ENCODE measurements around the gene RNMT. TPM values are rescaled to one million over a fixed set of nuclear protein-coding genes. Genes with fewer than 3 reads are reported as not detected.
A peak's percentile ranks its signal among the peaks of the same experiment; 100 is the strongest.

Gene RNMT
- total RNA-seq, 1 experiment from 2014 or later: 48.8 TPM

DNA sequence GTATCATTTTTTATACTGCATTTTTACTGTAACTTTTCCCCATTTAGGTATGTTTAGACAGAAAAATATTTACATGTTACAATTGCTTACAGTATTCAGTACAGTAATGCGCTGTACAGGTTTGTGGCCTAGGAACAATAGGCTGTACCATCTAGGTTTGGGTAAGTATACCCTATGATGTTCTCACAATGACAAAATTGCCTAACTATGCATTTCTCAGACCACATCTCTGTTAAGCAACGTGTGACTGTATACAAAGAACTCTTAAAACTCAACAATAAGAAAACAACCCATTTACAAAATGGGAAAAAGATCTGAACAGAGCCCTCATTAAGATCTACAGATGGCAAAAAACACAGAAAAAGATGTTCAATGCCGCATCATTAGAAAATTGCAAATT lies 29.5 kb upstream of the RNMT start:
- Histone ChIP-seq H3K9me3 (ENCODE audit: insufficient read depth, low read depth) (peaks cover 7% of the 10 kb centered on the region; the same call in 1 of the 2 replicates), H3K27me3 (ENCODE audit: insufficient read depth, low read depth) (no peaks in the 10 kb centered on the region), H3K4me2 (no peak overlapping the region), H3K9me2 (ENCODE audit: insufficient read depth) (no peaks in the 10 kb centered on the region), H4K20me1 (ENCODE audit: insufficient read depth) (no peaks in the 10 kb centered on the region; the same call in 1 of the 2 replicates), H3K79me2 (ENCODE audit: low read depth) (peaks cover 70% of the 10 kb centered on the region), H3F3A (ENCODE audit: insufficient read depth, low read depth) (no peaks in the 10 kb centered on the region; the same call in 1 of the 2 replicates), H3K27ac (no peak overlapping the region), H3K4me3 (no peak overlapping the region), H3K36me3 (ENCODE audit: low read depth) (no peaks in the 10 kb centered on the region; the same call in 1 of the 2 replicates), H2AFZ (no peak overlapping the region), H3K4me1 (replicated peaks; ENCODE audit: insufficient read depth) (no peaks in the 10 kb centered on the region)
- CTCF ChIA-PET: no interaction called here
- POLR2A ChIA-PET (ENCODE audit: unreplicated experiment): no interaction called here
- TF ChIP-seq, protein P1, sequence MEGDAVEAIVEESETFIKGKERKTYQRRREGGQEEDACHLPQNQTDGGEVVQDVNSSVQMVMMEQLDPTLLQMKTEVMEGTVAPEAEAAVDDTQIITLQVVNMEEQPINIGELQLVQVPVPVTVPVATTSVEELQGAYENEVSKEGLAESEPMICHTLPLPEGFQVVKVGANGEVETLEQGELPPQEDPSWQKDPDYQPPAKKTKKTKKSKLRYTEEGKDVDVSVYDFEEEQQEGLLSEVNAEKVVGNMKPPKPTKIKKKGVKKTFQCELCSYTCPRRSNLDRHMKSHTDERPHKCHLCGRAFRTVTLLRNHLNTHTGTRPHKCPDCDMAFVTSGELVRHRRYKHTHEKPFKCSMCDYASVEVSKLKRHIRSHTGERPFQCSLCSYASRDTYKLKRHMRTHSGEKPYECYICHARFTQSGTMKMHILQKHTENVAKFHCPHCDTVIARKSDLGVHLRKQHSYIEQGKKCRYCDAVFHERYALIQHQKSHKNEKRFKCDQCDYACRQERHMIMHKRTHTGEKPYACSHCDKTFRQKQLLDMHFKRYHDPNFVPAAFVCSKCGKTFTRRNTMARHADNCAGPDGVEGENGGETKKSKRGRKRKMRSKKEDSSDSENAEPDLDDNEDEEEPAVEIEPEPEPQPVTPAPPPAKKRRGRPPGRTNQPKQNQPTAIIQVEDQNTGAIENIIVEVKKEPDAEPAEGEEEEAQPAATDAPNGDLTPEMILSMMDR (conservative IDR thresholded peaks at IDR 0.05): no peak
- TF ChIP-seq EZH2 (IDR thresholded peaks at IDR 0.05; ENCODE audit: low read depth): no peak
- DNase-seq: no peak
- no TSS peak for BruUV-seq (replicated peaks)
- intact Hi-C loops (cut with micrococcal nuclease; ENCODE audit: unreplicated experiment): no loop called here

- intact Hi-C loops (cut with micrococcal nuclease; ENCODE audit: unreplicated experiment): no loop called here
- POLR2A ChIA-PET (ENCODE audit: unreplicated experiment): no interaction called here
- no peak for TF ChIP-seq EZH2 (IDR thresholded peaks at IDR 0.05; ENCODE audit: low read depth)
- TF ChIP-seq, protein P1 (conservative IDR thresholded peaks at IDR 0.05): no peak
Measured at GRCh38 chr18:13700153-13700552, 26.3 kb upstream of the RNMT start.

DNA sequence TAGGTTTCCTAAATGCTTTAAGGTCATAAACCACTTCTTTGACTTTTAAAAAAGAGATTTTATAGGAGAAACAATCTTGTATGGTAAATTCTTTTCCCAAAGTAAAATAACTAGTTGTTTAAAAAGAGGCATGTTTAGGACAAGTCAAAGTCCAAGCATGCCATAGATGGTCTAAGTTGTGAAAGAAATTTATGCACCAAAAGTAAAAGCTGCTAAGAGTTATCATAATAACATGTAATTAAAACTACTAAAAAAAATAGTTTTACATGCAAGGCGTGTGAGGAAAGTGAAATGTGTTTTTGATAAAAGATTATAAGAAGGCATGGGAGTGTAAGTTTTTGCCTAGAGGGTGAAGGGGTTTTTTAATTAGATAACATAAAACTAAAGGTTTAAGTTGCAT lies 22.6 kb upstream of the RNMT start:
- Histone ChIP-seq H3K9me3 (ENCODE audit: insufficient read depth, low read depth) (peaks cover 28% of the 10 kb centered on the region; the same call in 1 of the 2 replicates), H3K9me2 (ENCODE audit: insufficient read depth) (no peaks in the 10 kb centered on the region), H3K36me3 (ENCODE audit: low read depth) (peaks cover 7% of the 10 kb centered on the region; the same call in 1 of the 2 replicates), H3K4me2 (no peak overlapping the region), H2AFZ (no peak overlapping the region), H4K20me1 (ENCODE audit: insufficient read depth) (no peaks in the 10 kb centered on the region), H3K79me2 (ENCODE audit: low read depth) (peaks cover 77% of the 10 kb centered on the region), H3K27ac (no peak overlapping the region), H3K27me3 (ENCODE audit: insufficient read depth, low read depth) (no peaks in the 10 kb centered on the region), H3K4me1 (replicated peaks; ENCODE audit: insufficient read depth) (no peaks in the 10 kb centered on the region), H3F3A (ENCODE audit: insufficient read depth, low read depth) (no peaks in the 10 kb centered on the region; the same call in 1 of the 2 replicates), H3K4me3 (no peak overlapping the region)
- ChIA-PET CTCF (no interaction called here), POLR2A (ENCODE audit: unreplicated experiment) (no interaction called here)
- intact Hi-C loops (cut with micrococcal nuclease; ENCODE audit: unreplicated experiment): no loop called here
- TF ChIP-seq, protein P1 (conservative IDR thresholded peaks at IDR 0.05): no peak
- no peak for TF ChIP-seq EZH2 (IDR thresholded peaks at IDR 0.05; ENCODE audit: low read depth)
- DNase-seq: peak in 1 of 2 experiments; percentile 33
- BruUV-seq (replicated peaks): no TSS peak

More at GRCh38 chr18:13700153-13700552, 26.3 kb upstream of the RNMT start:
- Histone ChIP-seq H3K4me1 (replicated peaks; ENCODE audit: insufficient read depth) (no peaks in the 10 kb centered on the region), H2AFZ (no peak overlapping the region), H3K9me3 (ENCODE audit: insufficient read depth, low read depth) (peaks cover 27% of the 10 kb centered on the region; the same call in 1 of the 2 replicates), H4K20me1 (ENCODE audit: insufficient read depth) (no peaks in the 10 kb centered on the region; the same call in 1 of the 2 replicates), H3F3A (ENCODE audit: insufficient read depth, low read depth) (no peaks in the 10 kb centered on the region; the same call in 1 of the 2 replicates), H3K9me2 (ENCODE audit: insufficient read depth) (no peaks in the 10 kb centered on the region), H3K4me2 (no peak overlapping the region), H3K4me3 (no peak overlapping the region), H3K79me2 (ENCODE audit: low read depth) (peaks cover 66% of the 10 kb centered on the region), H3K27ac (no peak overlapping the region), H3K36me3 (ENCODE audit: low read depth) (peaks cover 3% of the 10 kb centered on the region; the same call in 1 of the 2 replicates), H3K27me3 (ENCODE audit: insufficient read depth, low read depth) (no peaks in the 10 kb centered on the region)
- no TSS peak for BruUV-seq (replicated peaks)
- CTCF ChIA-PET: no interaction called here
- no peak for DNase-seq
